DLD1 (cell line): ENCODE results near the gene ANKRD50.

Source experiments
- in situ Hi-C: cut with HindIII; loops from 2 replicates; pipeline ENCODE4 v1.10.0; 2017; ENCODE audit warnings: low sequenced_read_pairs

The ANKRD50 gene

DNA sequence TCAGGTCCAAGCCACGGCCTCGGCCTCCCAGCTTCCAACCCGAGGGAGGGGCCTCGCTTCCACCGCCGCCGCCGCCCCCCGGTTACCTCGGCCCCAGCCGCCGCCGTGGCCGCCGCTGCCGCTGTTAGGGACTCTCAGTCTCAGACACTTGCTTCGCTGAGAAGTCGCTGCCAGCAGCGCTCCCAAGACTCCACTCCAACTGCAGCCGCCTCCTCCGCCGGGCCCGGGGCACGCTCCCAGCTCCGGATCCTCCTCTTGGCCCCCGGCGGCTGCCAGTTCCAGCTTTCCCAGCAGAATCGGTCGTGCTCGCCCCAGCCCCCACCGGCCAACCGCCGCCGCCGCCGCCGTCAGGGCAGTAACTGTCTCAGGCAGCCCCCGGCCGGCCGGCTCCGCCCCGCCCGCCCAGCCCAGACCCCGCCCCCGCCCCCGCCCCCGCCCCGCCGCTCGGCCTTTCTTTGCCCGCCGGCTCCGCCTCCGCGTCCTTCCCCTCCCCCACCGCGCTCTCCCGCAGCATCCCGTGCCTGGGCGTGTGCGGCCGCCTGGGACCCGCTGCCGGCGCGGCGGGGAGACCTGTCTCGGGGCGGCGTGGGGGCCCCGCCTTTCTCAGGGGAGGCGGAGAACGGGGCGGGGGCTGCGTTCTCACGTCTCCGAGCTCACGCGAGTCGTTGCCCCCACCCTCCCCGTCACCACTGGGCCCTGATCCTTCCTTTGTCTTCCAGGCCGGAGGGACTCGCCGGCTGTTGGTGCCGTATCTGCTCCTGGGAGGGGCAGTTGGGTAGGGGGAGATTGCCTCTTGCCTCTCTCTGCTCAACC, at the start of gene ANKRD50:
Gene ANKRD50 (minus strand): TSS at position 361 of the 813 bp plus-strand sequence. CDS start 2,221 bp downstream, outside the sequence.
- in situ Hi-C loops: no loop called here

- in situ Hi-C loops: no loop called here
Observed at GRCh38 chr4:124757126-124757525, 44.6 kb upstream of the ANKRD50 start.

DNA sequence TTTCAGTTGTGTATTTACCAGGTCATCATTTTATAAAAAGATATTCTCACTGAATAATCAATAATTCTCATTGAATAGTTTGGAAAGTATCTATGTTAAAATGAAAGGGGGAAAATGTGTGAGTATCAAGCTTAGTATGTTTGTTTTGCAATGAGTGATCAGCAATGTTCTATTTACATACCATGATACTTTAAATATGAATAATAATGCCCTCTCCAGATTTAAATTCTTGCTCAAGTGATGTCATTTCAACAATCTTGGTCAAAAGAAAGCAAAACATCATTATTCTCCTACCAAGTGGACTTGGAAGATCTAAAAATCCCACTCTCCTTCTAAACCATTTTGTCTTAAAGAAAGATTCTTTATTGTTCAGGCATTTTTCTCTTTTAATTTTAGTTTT, 42.1 kb upstream of the ANKRD50 start:
- in situ Hi-C loops: no loop called here

- in situ Hi-C loops: no loop called here
Observed at GRCh38 chr4:124753941-124754581, 41.5 kb upstream of the ANKRD50 start.

- in situ Hi-C loops: no loop called here
Observed at GRCh38 chr4:124749421-124749820, 36.9 kb upstream of the ANKRD50 start.

GRCh38 chr4:124748965-124749364, 36.4 kb upstream of the ANKRD50 start:
- in situ Hi-C loops: no loop called here

DNA sequence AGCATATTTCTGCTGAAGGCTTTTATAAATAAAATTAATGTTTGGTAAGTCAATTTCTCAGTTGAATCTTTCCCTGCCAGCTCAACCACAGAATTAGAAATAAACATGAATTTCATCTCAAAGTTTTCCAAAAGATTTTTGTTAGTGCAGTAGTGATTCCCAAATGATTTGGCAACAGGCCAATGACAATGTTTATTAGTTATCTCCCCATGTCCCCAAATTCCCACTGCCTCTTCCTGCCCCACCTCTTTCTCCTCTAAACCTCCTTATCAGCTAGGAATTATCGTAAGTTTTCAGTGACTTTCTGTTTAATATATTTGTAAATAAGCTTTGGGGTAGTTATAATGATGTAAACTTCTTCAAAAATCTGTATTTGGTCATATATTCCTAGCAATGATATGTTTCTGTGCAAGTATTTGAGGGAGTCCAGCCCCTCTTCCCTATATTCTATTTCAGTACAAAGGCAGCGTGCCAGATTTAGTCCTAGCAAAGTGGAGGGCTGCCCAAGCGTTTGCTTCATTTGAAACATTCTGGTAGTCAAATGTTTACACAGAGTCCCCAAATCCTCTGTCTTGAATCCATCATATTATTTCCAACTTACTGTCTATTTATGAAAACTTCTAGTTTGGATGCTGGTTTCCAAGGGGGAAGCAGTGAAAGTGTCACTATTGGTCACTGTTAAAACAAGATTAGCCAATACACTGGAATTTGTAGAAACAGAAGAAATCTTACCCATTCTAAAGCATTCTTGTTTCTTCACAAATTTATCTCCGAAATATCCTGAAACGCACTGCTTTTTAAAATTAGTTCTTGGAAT, 33.7 kb upstream of the ANKRD50 start:
- in situ Hi-C loops: no loop called here

- in situ Hi-C loops: no loop called here
Observed at GRCh38 chr4:124743711-124744110, 31.2 kb upstream of the ANKRD50 start.

DNA sequence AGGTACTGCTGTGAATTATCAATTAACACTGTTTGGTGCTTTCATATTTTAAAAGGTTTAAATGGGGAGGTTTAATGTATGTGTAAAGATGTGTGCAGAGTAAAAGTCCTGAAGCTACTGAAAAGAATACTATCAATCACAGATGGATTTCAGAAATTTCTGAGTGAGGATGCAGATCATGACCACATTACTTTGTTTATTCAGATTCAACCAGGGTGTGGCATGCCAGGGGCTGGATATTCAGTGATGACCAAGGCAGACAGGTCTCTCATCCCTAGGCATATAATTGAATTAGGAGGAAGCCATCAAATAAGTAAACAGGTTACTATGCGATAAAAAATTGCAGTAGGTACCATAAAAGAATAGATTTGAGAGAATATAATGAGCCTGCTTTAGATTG, 28.0 kb upstream of the ANKRD50 start:
- in situ Hi-C loops: no loop called here

- in situ Hi-C loops: no loop called here
Observed at GRCh38 chr4:124738994-124739393, 26.5 kb upstream of the ANKRD50 start.

DNA sequence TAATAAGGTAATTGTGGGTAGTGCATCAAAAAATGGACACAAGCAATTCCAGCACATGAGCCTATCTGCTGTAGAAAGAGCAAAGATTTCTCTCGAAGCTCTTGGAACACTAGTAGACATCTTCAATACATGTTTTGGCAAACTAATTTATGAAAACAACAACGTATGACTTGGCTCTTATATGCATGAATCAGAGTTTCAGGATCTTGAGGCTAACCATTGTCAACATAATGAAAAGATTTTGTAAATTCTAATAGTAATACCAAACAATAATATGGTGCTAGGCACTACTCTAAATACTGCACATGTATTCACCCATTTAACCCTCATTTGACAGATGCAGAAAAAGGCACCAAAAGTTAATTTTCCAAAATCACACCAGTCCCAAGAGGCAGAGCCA, 25.1 kb upstream of the ANKRD50 start:
- in situ Hi-C loops: no loop called here

DNA sequence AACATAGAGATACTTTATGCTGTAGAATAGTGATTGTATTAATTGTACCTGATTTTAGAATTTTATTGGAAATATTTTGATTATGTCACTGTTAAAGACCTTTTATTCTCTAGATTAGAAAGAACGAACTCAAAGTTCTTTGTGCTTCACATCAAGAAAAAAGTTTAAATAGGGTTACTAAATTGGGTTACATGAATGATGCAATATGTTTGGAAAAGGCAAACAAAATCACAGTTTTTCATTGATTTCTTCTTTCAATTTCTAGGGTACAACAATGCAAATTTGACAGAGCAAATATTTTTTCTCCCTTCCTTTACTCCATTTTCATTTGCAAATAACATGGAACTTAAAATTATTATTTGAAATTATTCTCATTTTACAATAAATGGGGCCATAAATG, 24.0 kb upstream of the ANKRD50 start:
- in situ Hi-C loops: no loop called here

DNA sequence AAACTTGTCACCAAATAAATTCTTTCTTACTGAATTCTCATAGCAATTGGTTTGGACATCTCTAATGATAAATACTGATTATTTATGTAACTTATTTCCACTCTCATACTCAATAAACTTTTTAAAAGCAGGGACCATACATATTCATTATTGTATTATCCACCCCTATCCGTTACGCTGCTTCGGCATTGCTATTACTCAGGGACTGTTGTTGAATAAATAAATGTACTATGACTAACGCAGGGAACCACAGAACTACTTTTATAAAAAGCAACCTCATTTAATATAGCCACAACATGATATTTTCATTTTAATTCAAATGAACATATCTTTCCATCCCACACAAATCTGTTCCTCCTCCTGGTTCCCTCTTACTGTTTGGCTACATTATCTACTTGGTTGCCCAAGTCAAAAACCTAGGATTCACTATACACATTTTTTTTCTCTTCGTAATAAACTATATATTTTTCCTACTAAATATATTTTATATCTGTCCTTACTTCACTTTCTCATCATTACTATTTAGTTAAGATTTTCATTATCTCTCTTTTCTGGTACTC, 14.9 kb upstream of the ANKRD50 start:
- in situ Hi-C loops: no loop called here

- in situ Hi-C loops: no loop called here
Observed at GRCh38 chr4:124726269-124726668, 13.7 kb upstream of the ANKRD50 start.

DNA sequence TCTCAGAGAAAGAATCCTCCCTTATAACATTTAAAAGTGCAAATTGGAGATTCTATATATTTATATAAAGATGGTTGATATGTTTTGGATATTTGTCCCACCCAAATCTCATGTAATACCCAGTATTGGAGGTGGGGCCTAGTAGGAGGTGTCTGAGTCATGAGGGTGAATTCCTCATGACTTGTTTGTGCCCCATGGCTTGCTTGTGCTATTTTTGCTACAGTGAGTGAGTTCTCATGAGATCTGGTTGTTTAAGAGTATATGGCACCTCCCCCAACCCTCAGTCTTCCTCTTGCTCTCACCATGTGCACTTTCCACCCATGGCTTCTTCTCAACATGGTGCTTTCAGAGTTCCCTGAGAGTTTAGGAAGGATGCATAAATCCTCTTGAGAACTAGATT, 9.5 kb upstream of the ANKRD50 start:
- in situ Hi-C loops: no loop called here

DNA sequence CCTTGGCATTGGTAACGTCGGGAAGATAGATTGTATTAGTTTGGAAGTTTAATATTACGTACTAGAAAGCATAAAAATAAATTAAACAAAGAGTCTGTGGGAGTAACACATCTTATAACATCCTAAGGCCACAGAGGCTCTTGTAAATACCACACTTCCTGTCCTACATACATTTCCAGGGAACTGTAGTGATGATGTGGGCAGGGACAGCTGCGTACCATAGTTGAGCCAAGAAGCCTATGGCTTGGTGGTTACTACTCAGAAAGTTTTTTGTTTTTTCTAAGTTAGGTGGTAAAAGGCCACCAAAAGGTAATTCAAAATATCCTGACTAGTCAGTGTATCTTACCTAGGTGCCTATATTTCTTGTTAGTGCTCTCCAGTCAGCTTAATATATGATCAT, 4.6 kb upstream of the ANKRD50 start:
- in situ Hi-C loops: no loop called here

GRCh38 chr4:124713185-124713592, 657 bp upstream of the ANKRD50 start:
- in situ Hi-C loops: no loop called here

GRCh38 chr4:124711471-124712371, 811 bp downstream of the ANKRD50 start:
- in situ Hi-C loops: no loop called here

DNA sequence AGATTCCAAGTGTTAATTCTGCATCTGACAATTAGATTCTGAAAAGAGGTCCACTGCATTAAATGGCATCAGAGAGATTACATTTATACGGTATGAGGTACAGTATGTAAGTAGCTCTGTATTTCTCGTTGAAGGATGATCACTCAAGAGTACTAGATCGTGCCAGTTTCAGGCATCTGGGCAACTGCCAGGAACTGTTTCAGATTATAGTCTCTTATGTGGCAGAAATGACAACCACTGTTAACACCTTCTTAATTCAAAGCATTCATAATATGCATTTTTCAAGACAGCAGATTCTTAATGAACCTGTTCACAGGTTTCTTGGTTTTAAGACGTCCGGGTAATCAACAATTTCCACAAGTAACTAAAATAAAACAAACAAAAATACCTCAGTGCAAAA, 1.6 kb downstream of the ANKRD50 start:
- in situ Hi-C loops: no loop called here

DNA sequence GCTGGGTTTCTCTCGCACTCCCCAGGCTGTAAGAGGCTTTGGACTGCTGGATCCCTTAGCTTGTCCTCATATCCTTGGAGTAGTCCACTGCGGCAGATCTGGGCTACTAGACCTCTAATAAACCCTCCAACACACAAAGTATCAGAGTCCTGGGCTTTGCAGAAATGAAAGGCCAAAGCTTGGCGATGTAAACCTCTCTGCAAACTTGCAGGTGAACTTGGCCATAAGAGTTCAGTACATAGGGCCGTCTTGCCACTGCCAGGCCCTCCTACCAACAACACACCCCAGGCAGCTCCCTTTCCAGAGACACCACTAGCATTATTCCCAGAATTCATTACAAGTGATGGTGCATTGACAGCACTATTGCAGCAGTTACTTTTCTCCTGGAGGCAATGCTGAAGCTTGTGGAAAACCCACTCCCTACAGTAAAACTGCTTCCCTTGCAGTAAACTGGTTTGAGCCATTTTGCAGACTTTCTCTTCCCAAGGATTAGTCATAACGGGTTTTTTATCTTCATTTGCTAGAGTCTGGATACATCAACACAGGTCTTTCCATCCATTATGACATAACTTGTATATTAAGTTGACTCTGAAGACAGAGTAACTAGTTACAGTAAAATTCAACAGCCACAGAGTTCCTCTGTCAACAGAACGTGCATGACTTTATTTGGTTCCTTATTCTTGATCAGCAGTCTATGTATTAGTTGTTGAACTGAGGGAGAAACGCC, 2.4 kb downstream of the ANKRD50 start:
- in situ Hi-C loops: no loop called here
